ENCODE results near the gene KCTD8. TPM values are rescaled to one million over a fixed set of nuclear protein-coding genes. Genes with fewer than 3 reads are reported as not detected.

The KCTD8 gene
- total and polyA plus RNA-seq, 2 donors (not counting 1 experiment from before 2014, with no cell fraction given): not detected

- H3K27ac Mint-ChIP-seq: no peak overlapping the region
- H3K4me1 Mint-ChIP-seq: no peaks in the 10 kb centered on the region
- H3K4me3 Mint-ChIP-seq: no peak overlapping the region
- no peak overlapping the region for H3K9ac ChIP-seq (ENCODE audit: low read length)
- H3K9me3 ChIP-seq (ENCODE audit: control extremely low read depth in 1 of 3, control insufficient read depth in 2 of 3, insufficient read depth in 1 of 3, low read length in 2 of 3): peaks cover 0 to 19% (median 4%) of the 10 kb centered on the region in 3 donors
- no peaks in the 10 kb centered on the region for H3K9me3 Mint-ChIP-seq (ENCODE audit: insufficient read depth)
- H3K27me3 Mint-ChIP-seq: no peaks in the 10 kb centered on the region
- no peaks in the 10 kb centered on the region for H3K4me1 ChIP-seq (ENCODE audit: control insufficient read depth in 2 of 2, insufficient read depth in 2 of 2, low read length in 2 of 2)
- no peak overlapping the region for H2AFZ ChIP-seq (ENCODE audit: insufficient read depth, low read depth, low read length, poor library complexity, severe bottlenecking)
- H3K36me3 ChIP-seq (replicated peaks in 1 of 2; ENCODE audit: control extremely low read depth in 1 of 2, control insufficient read depth in 1 of 2, extremely low read depth in 1 of 2, insufficient read depth in 2 of 2, low read length in 1 of 2): no peaks in the 10 kb centered on the region
- H3K79me2 ChIP-seq (ENCODE audit: control insufficient read depth, insufficient read depth, low read length): no peaks in the 10 kb centered on the region
- H3K27ac ChIP-seq (ENCODE audit: low read length in 2 of 2): no peak overlapping the region
- H4K20me1 ChIP-seq (ENCODE audit: control insufficient read depth, insufficient read depth, low read length, poor library complexity, severe bottlenecking): no peaks in the 10 kb centered on the region
- no peaks in the 10 kb centered on the region for H3K27me3 ChIP-seq (replicated peaks in 1 of 4; ENCODE audit: control extremely low read depth in 1 of 4, control insufficient read depth in 3 of 4, insufficient read depth in 4 of 4, low read length in 3 of 4)
- no peak for ATAC-seq (ENCODE audit: low read depth)
- no peak overlapping the region for H3K4me3 ChIP-seq (ENCODE audit: control extremely low read depth in 1 of 5, extremely low read depth in 1 of 5, insufficient read depth in 1 of 5, low read depth in 2 of 5, low read length in 4 of 5)
- intact Hi-C loops (cut with micrococcal nuclease): no loop called here
- WGBS (ENCODE audit: insufficient coverage): no CpG with 5 or more reads among the region's 3 CpGs
- no peak for DNase-seq
- H3K4me2 ChIP-seq (replicated peaks; ENCODE audit: low read depth, low read length, poor library complexity, severe bottlenecking): no peak overlapping the region
- CTCF ChIA-PET: no interaction called here
- TF ChIP-seq, protein P1, sequence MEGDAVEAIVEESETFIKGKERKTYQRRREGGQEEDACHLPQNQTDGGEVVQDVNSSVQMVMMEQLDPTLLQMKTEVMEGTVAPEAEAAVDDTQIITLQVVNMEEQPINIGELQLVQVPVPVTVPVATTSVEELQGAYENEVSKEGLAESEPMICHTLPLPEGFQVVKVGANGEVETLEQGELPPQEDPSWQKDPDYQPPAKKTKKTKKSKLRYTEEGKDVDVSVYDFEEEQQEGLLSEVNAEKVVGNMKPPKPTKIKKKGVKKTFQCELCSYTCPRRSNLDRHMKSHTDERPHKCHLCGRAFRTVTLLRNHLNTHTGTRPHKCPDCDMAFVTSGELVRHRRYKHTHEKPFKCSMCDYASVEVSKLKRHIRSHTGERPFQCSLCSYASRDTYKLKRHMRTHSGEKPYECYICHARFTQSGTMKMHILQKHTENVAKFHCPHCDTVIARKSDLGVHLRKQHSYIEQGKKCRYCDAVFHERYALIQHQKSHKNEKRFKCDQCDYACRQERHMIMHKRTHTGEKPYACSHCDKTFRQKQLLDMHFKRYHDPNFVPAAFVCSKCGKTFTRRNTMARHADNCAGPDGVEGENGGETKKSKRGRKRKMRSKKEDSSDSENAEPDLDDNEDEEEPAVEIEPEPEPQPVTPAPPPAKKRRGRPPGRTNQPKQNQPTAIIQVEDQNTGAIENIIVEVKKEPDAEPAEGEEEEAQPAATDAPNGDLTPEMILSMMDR (IDR thresholded peaks at IDR 0.05): no peak
- TF ChIP-seq EZH2 (IDR thresholded peaks at IDR 0.05; ENCODE audit: borderline replicate concordance, insufficient read depth, low read depth, low read length, poor library complexity, severe bottlenecking): no peak
- POLR2A ChIA-PET: no interaction called here
Measured at GRCh38 chr4:44487341-44487740, 38.7 kb upstream of the KCTD8 start.

- TF ChIP-seq, protein P1 (IDR thresholded peaks at IDR 0.05): no peak
- no peak for TF ChIP-seq EZH2 (IDR thresholded peaks at IDR 0.05; ENCODE audit: borderline replicate concordance, insufficient read depth, low read depth, low read length, poor library complexity, severe bottlenecking)
- H3K9ac ChIP-seq (ENCODE audit: low read length): no peak overlapping the region
- no peaks in the 10 kb centered on the region for H3K79me2 ChIP-seq (ENCODE audit: control insufficient read depth, insufficient read depth, low read length)
- no peak overlapping the region for H2AFZ ChIP-seq (ENCODE audit: insufficient read depth, low read depth, low read length, poor library complexity, severe bottlenecking)
- H4K20me1 ChIP-seq (ENCODE audit: control insufficient read depth, insufficient read depth, low read length, poor library complexity, severe bottlenecking): no peaks in the 10 kb centered on the region
- Mint-ChIP-seq H3K9me3 (ENCODE audit: insufficient read depth) (no peaks in the 10 kb centered on the region), H3K4me3 (no peak overlapping the region), H3K4me1 (no peaks in the 10 kb centered on the region), H3K27me3 (no peaks in the 10 kb centered on the region), H3K27ac (no peak overlapping the region)
- no peak overlapping the region for H3K4me2 ChIP-seq (replicated peaks; ENCODE audit: low read depth, low read length, poor library complexity, severe bottlenecking)
- no peaks in the 10 kb centered on the region for H3K27me3 ChIP-seq (replicated peaks in 1 of 4; ENCODE audit: control extremely low read depth in 1 of 4, control insufficient read depth in 3 of 4, insufficient read depth in 4 of 4, low read length in 3 of 4)
- ChIA-PET POLR2A (no interaction called here), CTCF (no interaction called here)
- H3K9me3 ChIP-seq (ENCODE audit: control extremely low read depth in 1 of 3, control insufficient read depth in 2 of 3, insufficient read depth in 1 of 3, low read length in 2 of 3): peaks cover 0 to 3% (median 0%) of the 10 kb centered on the region in 3 donors
- ATAC-seq (ENCODE audit: low read depth) (no peak), DNase-seq (no peak)
- H3K27ac ChIP-seq (ENCODE audit: low read length in 2 of 2): no peak overlapping the region
- no peak overlapping the region for H3K4me3 ChIP-seq (ENCODE audit: control extremely low read depth in 1 of 5, extremely low read depth in 1 of 5, insufficient read depth in 1 of 5, low read depth in 2 of 5, low read length in 4 of 5)
- H3K4me1 ChIP-seq (ENCODE audit: control insufficient read depth in 2 of 2, insufficient read depth in 2 of 2, low read length in 2 of 2): no peaks in the 10 kb centered on the region
- no peaks in the 10 kb centered on the region for H3K36me3 ChIP-seq (replicated peaks in 1 of 2; ENCODE audit: control extremely low read depth in 1 of 2, control insufficient read depth in 1 of 2, extremely low read depth in 1 of 2, insufficient read depth in 2 of 2, low read length in 1 of 2)
- intact Hi-C loops (cut with micrococcal nuclease): no loop called here
Measured at GRCh38 chr4:44479731-44480130, 31.1 kb upstream of the KCTD8 start.

Data from B cell (primary cell).